Activated CD8-positive, alpha-beta memory T cell treated with anti-CD3 and anti-CD28 coated beads for 36 hours (primary cell): Measurements from ENCODE around the gene MEPE. TPM values are rescaled to one million over a fixed set of nuclear protein-coding genes. Genes with fewer than 3 reads are reported as not detected.

Source experiments
- CTCF ChIA-PET: fragments of 350-600 bp; sonication (Branson Sonifier 250); formaldehyde crosslinking; loops from one replicate; lab custom pipeline; 2021; ENCODE audit warnings: antibody characterized with exemption; lab: Charles Lee
- POLR2A ChIA-PET: fragments of 350-600 bp; sonication (Branson Sonifier 250); formaldehyde crosslinking; loops from one replicate; lab custom pipeline; 2021; ENCODE audit warnings: antibody characterized with exemption; lab: Charles Lee
- total RNA-seq, 2 experiments: library from RNA; stranded (reverse); gene quantifications; one replicate each; pipeline ENCODE4 v1.2.3, GENCODE V29; 2021

Gene MEPE, protein sequence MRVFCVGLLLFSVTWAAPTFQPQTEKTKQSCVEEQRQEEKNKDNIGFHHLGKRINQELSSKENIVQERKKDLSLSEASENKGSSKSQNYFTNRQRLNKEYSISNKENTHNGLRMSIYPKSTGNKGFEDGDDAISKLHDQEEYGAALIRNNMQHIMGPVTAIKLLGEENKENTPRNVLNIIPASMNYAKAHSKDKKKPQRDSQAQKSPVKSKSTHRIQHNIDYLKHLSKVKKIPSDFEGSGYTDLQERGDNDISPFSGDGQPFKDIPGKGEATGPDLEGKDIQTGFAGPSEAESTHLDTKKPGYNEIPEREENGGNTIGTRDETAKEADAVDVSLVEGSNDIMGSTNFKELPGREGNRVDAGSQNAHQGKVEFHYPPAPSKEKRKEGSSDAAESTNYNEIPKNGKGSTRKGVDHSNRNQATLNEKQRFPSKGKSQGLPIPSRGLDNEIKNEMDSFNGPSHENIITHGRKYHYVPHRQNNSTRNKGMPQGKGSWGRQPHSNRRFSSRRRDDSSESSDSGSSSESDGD
- total RNA-seq, result not detected

DNA sequence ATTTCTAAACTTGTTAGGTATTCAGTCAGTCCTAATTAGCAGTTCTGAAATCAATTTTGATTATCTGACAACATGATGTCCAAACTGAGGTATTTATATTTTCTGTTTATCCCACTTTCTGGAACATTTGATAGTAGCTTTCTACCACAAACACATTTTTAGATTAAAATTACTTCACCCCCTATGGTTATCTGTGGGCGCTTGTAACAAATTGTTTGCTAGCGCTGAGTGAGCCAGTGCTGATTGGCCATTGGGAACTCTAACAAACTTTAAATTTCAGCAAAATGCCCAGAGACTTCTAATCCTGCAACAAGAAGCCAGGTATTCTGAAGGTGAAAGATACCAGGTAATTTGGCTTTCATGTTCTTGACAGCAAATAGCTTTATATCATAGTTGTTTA lies at the start of gene MEPE:
TSS of gene MEPE (plus strand) at position 301 of the 400 bp plus-strand sequence. CDS start 1,746 bp downstream, outside the sequence.
- ChIA-PET CTCF (no interaction called here), POLR2A (no interaction called here)

DNA sequence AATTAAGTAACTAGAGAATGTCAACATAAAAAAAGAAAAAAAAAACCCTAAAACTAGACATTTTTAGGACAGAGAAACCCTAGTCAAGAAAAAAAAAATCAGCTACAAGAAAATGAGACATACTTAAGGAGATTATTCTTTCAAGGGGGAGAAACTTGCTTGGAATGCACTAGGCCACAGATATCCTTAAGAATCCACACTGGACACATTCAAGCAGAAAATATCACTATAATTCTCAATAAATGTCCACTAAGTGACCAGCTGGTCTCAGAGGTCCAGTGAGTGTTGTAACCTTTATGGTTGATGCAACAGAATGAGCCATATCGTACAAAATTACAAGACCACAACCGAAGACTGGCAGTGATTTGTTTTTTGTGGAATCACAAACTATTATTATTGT lies 49.0 kb upstream of the MEPE start:
- CTCF ChIA-PET, result no interaction called here
- POLR2A ChIA-PET, result no interaction called here

DNA sequence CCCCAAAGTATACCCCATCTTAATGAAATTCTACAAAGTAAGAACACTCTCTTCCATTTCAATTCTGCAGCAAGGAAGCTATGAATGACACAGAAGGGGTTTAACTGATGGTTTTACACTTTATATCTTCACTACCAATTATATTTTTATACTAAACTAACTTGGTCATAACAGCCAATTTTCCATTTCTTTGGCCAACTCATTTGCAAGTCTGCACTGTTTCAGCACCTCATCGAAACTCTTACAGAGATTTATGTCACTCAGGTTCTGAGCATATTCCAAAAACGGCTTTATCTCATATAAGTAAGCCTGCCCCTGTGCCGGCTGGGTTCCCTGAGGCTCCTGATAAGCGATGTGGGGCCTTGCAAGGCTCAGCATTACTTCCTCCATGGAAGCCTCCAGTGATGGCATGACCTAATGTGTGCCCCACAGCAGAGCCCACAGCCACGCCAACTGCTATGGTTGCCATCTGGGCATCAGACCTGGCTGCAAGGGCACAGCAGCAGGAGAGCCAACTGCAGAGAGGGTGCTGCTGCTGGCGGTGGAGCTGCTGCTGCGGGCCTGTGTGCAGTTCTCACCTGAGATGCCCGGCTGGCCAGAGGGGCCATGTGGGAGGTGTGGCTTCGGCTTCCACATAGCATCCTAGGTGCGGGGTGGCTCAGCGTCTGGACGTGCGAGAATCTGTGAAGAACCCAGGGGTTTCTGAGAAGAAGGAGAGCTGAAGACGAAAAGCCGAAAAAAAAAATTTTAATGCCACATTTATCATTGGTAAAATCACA lies 46.8 kb upstream of the MEPE start:
- ChIA-PET POLR2A (no interaction called here), CTCF (no interaction called here)

DNA sequence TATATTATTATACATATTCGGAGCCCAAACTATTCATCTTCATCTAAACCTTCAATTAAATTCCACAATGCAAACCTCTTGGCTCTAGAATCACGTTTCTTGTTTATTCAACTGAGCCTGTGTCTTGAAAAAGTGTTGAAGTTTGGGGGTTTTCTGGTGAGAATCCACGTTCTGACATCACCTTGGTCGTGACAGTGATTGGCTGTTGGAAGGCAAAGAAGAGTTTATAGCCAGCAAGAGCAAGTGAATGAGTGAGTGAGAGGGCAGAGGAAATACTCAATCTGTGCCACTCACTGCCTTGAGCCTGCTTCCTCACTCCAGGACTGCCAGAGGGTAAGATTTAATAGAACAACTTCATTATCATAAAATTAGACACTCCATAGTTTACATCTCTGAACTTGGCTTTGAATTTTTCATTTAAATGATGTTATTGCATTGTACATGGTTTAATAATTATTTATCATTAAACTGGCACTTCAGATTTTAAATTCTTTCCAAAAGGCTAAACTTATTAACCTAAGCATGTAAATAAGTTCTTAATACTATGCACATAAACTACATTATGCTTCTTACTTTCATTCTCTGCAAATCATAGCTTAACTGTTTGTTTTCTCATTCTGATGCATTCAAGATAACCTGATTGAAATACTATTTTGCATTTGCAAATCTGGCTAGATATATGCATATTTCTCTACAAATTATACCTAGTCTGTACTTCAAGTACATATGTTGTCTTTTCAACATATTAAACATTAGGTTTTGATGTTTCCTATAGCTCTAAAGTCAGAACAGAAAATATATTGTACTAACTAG lies 33.3 kb upstream of the MEPE start, which contains the start of gene IBSP:
TSS of gene IBSP (plus strand) at position 254 of the 813 bp plus-strand sequence. CDS start 2,808 bp downstream, outside the sequence.
- CTCF ChIA-PET, result no interaction called here
- POLR2A ChIA-PET, result no interaction called here

DNA sequence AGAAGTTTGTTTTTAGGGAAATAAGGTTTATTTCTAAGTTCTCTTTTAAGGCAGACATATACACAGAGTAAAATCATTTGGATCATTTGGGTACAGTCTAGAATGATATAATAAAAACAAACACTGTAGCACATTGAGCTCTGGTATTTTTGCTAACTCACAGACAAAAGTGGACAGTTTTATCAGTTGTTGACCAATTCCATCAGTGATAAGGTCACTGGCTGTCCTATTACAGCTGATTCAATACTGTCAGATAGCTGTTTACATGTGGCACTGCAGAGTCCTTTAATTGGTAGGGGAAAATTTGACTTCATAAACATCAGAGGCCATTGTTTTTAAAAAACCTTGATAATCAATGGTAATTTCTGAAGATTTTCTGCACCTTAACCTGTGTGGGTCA lies 29.9 kb upstream of the MEPE start:
- POLR2A ChIA-PET, result no interaction called here
- CTCF ChIA-PET, result no interaction called here

DNA sequence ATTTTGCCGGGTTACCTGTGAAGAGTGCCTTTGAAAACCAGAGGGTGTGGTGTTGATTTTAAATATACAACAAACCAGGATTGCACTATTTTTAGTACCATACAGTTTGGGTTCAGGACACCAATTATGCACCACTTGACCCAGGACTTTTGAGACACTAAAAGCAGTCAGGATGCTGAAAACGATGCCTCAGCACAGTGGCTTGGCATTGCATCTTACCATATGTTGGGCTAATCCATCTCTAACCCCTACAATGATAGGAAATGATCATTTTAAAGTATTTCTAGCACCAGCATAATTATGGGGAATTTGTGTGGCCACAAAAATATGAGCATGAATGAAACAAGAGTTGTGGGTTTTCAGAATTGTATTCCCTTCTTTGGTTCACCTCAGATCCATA lies 29.3 kb upstream of the MEPE start:
- CTCF ChIA-PET, result no interaction called here
- POLR2A ChIA-PET, result no interaction called here

DNA sequence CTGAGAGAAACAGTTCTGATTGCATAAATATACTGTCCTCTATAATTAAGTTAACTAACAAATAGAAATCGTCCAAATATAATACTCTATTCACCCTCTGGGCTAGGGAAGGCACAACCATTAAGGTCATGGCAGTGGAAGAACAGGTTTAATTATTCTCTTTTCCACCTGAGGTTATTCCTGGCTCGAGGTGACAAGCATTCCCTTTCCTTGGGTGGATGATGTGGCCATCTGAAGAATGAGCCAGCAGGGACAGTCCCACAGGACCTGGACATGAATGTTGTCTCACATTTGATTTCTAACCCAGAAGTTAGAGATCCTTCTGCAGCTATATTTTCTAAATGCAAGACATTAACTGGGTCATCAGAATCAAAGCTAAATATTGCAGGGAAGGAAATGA lies 27.9 kb upstream of the MEPE start:
- ChIA-PET POLR2A (no interaction called here), CTCF (no interaction called here)

DNA sequence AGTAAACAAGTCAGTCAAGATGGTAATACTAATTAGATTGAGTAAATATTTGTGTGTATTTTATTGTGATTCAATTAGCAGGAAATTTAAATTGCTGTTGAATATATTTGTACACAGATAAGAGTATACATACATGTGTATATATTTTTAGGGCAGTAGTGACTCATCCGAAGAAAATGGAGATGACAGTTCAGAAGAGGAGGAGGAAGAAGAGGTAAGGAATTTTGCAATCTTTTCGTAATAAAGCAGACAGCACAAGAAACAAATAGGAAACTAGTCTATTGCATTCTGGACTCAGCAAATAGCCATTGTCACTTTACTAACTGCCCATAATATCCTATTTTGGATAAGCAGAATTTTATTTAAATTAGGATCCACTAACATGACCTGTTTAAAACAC lies 26.8 kb upstream of the MEPE start:
- ChIA-PET POLR2A (no interaction called here), CTCF (no interaction called here)

DNA sequence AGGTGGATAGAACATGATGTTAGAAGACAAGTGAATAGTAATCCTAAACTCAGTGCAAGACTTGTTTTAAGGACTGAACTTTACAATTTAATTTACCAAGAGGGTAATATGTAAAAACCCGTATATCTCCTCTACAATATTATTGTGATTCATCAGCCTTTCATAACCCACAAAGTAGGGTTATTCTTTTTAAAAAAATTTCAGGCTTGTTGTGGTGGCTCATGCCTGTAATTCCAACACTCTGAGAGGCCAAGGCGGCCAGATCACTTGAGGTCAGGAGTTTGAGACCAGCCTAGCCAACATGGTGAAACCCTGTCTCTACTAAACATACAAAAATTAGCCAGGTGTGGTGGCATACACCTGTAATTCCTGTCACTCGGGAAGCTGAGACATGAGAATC lies 26.2 kb upstream of the MEPE start:
- POLR2A ChIA-PET, result no interaction called here
- CTCF ChIA-PET, result no interaction called here

DNA sequence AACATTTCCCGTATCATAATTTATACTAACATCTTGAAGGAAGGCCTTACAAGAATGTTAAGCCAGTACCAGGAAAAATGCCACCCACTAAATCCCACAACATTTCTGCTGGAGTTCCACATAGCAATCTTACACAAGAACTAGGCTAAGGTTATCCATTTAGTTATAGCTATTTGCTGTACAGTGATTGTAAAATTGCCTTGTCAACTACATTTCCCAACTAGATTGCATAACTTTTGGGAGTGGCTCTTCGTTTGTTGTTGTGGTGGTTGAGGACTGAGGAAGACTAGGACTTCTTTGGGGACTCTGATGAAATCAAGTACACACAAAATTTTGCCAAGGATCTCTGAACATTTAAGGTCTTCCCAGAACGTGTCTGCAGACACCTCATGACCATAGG lies 25.4 kb upstream of the MEPE start:
- ChIA-PET CTCF (no interaction called here), POLR2A (no interaction called here)

DNA sequence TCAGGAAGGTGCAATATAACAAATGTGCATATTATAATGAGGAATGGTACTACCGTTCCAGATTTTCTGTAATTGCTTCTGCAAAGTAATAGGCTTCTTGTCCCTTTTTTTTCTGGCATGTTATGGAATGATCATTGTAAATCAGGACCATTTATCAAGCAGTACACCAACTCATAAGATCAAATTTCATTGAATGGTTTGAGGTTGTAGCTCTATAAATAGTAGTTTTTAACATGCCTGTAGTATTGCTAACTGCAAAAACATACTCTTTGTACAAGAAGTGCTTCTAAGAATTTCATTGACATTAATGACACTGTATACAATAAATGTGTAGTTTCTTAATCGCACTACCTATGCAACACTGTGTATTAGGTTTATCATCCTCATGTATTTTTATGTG lies 20.8 kb upstream of the MEPE start:
- POLR2A ChIA-PET, result no interaction called here
- CTCF ChIA-PET, result no interaction called here

DNA sequence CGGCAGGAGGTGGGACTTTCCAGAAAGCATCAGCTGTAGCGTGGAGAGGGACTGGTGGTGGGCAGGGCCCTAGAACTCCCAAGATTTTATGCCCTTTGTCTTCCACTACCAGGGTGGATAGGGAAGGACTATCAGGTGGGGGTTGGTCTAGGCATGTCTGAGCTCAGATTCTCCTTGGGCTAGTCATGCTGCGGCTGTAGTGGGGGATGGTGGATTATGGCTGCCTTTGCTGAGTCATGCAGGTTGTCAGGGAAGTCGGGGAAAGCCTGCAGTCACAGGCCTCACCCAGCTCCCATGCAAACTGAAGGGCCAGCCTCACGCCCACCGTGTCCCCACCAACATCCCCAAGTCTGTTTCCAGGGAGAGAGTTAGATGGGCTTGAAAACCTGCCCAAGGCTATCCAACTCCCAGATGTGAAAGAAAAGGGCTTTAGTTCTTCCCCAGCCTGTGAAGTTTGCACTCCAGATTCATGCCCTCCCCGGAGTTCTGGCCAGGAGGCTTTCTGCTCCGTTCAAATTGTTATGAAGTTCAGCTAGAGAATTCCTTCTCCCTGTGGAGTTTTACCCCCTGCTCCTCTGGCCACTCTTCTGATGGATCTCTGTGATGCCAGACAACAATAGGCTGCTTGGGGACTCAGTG lies 13.4 kb upstream of the MEPE start:
- CTCF ChIA-PET, result no interaction called here
- POLR2A ChIA-PET, result no interaction called here

DNA sequence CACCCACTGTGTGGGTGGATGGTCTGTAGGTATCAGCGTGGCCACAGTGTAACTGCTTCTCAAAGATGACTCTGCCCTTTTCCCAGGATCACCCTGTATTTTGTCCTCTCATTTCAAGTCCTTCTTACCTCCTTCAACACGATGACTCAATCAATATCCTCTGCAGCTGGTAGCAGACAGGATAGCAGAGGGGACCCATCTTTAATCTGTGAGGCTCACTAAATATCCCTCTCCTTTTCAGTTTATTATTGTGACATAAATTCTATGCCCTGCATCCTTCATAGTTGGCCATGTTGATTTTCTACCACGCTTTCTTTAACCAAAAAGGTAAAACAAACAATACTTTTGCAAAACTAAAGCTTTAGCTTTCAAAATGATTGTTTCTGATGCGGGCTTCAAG lies 9.6 kb upstream of the MEPE start:
- ChIA-PET POLR2A (no interaction called here), CTCF (no interaction called here)

DNA sequence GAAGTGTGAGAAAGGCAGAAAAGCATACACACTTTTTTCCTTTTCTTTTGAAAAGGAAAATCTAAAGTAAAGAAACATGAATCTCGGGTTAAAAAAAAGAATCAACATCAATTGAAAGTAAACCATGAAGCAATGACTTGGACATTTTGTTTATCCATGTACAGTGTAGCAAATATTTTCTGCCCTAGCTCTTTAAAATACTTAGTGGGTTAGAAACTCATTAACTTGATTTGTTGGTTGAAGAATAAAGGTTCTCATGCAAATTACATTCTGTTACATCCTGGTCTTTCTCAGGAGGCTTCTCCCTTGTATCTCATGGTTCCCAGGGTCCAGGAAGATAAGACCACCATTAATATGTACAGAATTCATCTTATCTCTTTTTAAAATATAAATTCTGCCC lies 9.0 kb upstream of the MEPE start:
- ChIA-PET CTCF (no interaction called here), POLR2A (no interaction called here)

DNA sequence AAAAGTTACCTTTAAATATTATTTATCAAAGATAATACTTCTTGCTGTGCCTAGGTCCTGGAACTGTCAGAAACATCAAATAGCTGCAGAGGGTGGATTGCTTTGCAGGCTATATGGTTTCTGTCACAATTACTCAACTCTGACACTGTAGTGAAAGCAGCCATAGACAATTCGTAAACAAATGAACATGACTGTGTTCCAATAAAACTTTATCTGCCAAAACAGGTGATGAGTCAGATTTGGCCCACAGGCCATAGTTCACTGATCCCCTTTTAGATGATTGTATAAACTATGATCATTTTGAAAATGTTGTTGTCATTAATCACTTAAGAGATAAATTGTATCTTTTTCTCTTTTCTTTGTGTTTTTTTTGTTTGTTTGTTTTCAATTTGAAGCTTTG lies 8.4 kb upstream of the MEPE start:
- CTCF ChIA-PET, result no interaction called here
- POLR2A ChIA-PET, result no interaction called here

DNA sequence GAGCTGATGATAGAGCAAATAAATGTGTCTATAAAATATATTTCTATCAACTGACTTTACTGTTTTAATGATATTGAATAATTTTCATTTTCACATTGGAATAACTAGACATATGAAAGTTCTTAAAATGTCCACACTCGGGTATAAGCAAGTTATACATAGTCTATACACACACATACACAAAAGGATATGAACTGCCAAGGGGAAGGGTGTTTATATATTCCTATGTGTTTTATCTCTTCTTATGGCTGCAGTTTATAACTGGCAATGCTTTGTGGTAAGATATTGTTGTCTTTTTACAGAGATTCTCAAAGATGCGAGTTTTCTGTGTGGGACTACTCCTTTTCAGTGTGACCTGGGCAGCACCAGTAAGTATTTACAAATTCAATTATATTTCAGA lies 1.6 kb downstream of the MEPE start:
- ChIA-PET POLR2A (no interaction called here), CTCF (no interaction called here)

DNA sequence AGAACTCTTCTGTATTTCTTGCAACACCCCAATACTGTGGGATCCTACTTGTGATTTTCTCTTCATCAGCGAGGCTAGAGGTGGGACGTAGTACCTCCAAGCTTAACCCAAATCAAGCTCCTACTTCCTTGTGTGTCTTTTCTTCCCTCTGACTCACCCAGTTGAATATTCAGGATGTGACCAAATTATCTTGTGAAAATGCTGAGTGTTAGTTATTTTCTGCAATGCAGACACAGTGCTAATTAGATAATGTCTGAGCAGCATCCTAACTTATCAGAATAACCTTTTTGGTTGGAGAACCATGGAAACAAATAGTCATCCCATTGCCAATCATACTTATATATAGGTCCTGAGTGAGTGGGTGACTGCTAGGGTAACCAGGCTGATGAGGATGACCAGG lies 2.4 kb downstream of the MEPE start:
- POLR2A ChIA-PET, result no interaction called here

DNA sequence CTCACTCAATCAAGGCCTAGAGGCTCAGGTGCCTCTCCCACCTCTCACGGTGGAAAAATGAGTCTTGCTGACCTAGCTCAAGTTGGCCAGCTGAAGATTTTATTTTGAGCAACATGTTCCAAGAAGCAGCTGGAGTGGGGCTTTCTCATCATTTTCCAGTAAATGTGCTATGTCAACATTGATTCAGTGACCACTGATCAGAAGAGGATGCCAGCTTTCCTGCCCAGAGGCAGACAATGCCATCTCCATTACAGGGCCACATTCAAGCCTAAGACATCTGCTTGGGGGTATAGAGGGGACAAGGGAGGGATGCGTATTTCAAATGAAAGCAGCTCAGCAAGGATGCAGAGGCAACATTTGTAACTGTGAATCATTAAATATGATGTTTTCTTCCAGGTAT lies 3.0 kb downstream of the MEPE start:
- POLR2A ChIA-PET, result no interaction called here
- CTCF ChIA-PET, result no interaction called here

More for the DNA sequence above, 2.4 kb downstream of the MEPE start:
- CTCF ChIA-PET, result no interaction called here

DNA sequence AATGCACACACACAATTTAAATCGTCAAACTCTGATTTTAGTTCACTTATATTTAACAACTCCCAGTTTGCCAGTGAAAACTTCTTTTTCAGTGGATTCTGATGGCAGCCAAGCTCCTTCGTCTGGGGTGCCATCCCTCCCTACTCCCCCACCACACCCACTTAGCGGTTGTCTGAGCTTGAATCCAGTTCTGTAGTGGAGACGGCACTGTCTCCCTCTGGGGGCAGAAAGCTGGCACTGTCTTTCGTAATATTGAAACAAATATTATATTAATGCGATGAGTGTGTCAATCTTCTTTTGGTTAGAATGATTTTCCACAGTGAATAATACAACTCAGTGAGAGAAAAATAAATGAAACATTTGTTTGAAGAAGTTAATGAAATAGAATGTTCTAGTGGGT lies 5.4 kb downstream of the MEPE start:
- CTCF ChIA-PET, result interaction anchor here (0.5 kb wide), 1 partner anchor 45 kb away, joined by 3 read pairs; no protein-coding TSS in a partner anchor
- POLR2A ChIA-PET, result no interaction called here
